CD4-positive, CD25-positive, alpha-beta regulatory T cell (primary cell): Measurements from ENCODE around the gene IPO13. TPM values are rescaled to one million over a fixed set of nuclear protein-coding genes. Genes with fewer than 3 reads are reported as not detected.

Experiments
- ATAC-seq, 2 donors: fragments of 150-1000 bp; cut with Tn5 transposase; one replicate each; pipeline ENCODE4 v1.10.0; 2021; ENCODE audit warnings: low read depth in 2 of 2, moderate number of reproducible peaks in 2 of 2, moderate library complexity in 1 of 2
- DNase-seq, 3 donors: peaks; one replicate each; pipeline versions ENCODE4 v3.0.0 to v3.0.0-alpha.2; 2012 to 2022; ENCODE audit warnings: mixed read lengths in 1 of 3
- H3K27ac ChIP-seq: one replicate; pipeline ENCODE4 v1.7.0; 2013; ENCODE audit warnings: mild to moderate bottlenecking, low read length; ENCODE audit not compliant: insufficient read depth, poor library complexity, severe bottlenecking
- H3K27me3 ChIP-seq: one replicate; pipeline ENCODE4 v1.7.0; 2013; ENCODE audit warnings: low read length; ENCODE audit not compliant: control insufficient read depth, insufficient read depth
- H3K36me3 ChIP-seq: one replicate; pipeline ENCODE4 v1.7.0; 2013; ENCODE audit warnings: mild to moderate bottlenecking, low read length, moderate library complexity; ENCODE audit not compliant: control insufficient read depth, insufficient read depth
- H3K4me1 ChIP-seq: 2 replicates; pipeline ENCODE4 v1.7.0; 2013; ENCODE audit warnings: mild to moderate bottlenecking, low read length; ENCODE audit not compliant: insufficient read depth, control insufficient read depth, poor library complexity, severe bottlenecking
- H3K4me3 ChIP-seq: one replicate; pipeline ENCODE4 v1.7.0; 2013; ENCODE audit warnings: low read depth, mild to moderate bottlenecking, low read length, moderate library complexity
- H3K9me3 ChIP-seq, 2 experiments: 1 replicate in 1 of 2; 2 replicates in 1 of 2; pipeline ENCODE4 v1.7.0; 2013; ENCODE audit warnings: low read length in 2 of 2, mild to moderate bottlenecking in 1 of 2, moderate library complexity in 1 of 2; ENCODE audit not compliant: control insufficient read depth in 2 of 2
- H3K27ac Mint-ChIP-seq, 3 donors: one replicate each; pipeline ENCODE4 v1.8.0; 2020 to 2022; ENCODE audit warnings: mild to moderate bottlenecking in 3 of 3, mixed read lengths in 3 of 3, moderate library complexity in 2 of 3
- H3K27me3 Mint-ChIP-seq: one replicate; pipeline ENCODE4 v1.8.0; 2022; ENCODE audit warnings: mild to moderate bottlenecking, mixed read lengths
- H3K36me3 Mint-ChIP-seq: one replicate; pipeline ENCODE4 v1.8.0; 2020; ENCODE audit warnings: mixed read lengths
- H3K4me1 Mint-ChIP-seq, 4 donors: one replicate each; pipeline ENCODE4 v1.8.0; 2020 to 2022; ENCODE audit warnings: mixed read lengths in 4 of 4, mild to moderate bottlenecking in 1 of 4
- H3K4me3 Mint-ChIP-seq, 4 donors: one replicate each; pipeline ENCODE4 v1.8.0; 2020 to 2022; ENCODE audit warnings: mild to moderate bottlenecking in 4 of 4, mixed read lengths in 4 of 4, moderate library complexity in 3 of 4
- H3K9me3 Mint-ChIP-seq, 7 donors: one replicate each; pipeline ENCODE4 v1.8.0; 2020 to 2022; ENCODE audit warnings: mixed read lengths in 7 of 7, mild to moderate bottlenecking in 3 of 7, moderate library complexity in 2 of 7
- polyA plus RNA-seq, 4 donors: library from polyadenylated mRNA; unstranded; fragments of 300-500 nt; fragmentation: Illumina TruSeq; gene quantifications; one replicate each; pipeline ENCODE4 v1.2.3, GENCODE V29; 2021
- total RNA-seq: library from RNA; stranded (reverse); gene quantifications from one replicate; pipeline ENCODE4 v1.2.3, GENCODE V29; 2022

IPO13 gene
- total and polyA plus RNA-seq, 5 donors from 2014 or later: 9.4 to 12.6 (median 10.7) TPM

DNA sequence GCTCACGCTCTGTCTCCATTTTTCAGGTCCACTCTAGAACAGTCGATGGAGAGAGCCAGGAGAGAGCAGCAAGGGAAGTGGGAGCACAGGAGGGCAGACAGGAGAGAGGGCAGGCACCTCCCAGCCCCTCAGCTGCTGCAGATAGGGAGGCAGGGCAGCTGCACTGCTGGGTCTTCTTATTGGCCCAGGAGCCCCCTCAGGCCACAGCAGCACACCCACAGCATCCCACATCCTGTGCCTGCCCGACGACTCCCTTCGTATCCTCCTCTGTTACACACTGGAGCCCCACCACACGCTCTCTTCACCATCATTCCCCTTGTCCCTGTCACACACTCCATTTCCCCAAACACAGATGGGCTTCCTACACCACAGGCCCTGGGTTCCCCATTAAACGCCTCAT, 26.8 kb upstream of the IPO13 start:
- Mint-ChIP-seq H3K27ac (no peak overlapping the region), H3K36me3 (peaks cover 16% of the 10 kb centered on the region), H3K9me3 (no peaks in the 10 kb centered on the region), H3K27me3 (no peaks in the 10 kb centered on the region), H3K4me1 (no peaks in the 10 kb centered on the region), H3K4me3 (no peak overlapping the region)
- Histone ChIP-seq H3K27me3 (no peaks in the 10 kb centered on the region), H3K4me1 (no peaks in the 10 kb centered on the region), H3K4me3 (no peak overlapping the region), H3K27ac (no peak overlapping the region), H3K9me3 (no peaks in the 10 kb centered on the region), H3K36me3 (no peaks in the 10 kb centered on the region)
- no peak for DNase-seq
- no peak for ATAC-seq

DNA sequence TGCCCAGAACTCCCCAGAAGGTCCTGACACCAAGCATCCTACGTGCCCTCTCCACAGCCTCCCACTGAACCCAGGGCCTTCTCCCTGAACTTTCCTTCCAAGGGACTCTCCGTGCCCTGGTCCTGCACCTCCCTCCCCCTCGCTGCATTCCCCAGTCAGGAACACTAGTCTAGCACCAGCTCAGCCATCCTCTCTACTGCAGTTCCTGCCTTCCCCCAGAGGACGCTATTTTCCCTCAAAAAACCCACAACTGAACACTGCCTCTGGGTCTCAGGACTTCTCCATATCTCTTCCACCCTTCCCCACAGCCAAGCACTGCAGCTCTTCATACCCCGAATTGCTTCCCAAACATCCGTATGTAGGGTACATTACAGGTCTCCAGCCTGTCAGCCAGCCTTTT, 25.7 kb upstream of the IPO13 start:
- H3K27me3 Mint-ChIP-seq: no peaks in the 10 kb centered on the region
- no peak overlapping the region for H3K4me3 ChIP-seq
- H3K4me1 ChIP-seq: no peaks in the 10 kb centered on the region
- peaks cover 24% of the 10 kb centered on the region for H3K36me3 Mint-ChIP-seq
- no peak overlapping the region for H3K4me3 Mint-ChIP-seq
- peaks cover 3% of the 10 kb centered on the region for H3K36me3 ChIP-seq
- no peaks in the 10 kb centered on the region for H3K9me3 ChIP-seq
- no peak overlapping the region for H3K27ac ChIP-seq
- H3K27me3 ChIP-seq: no peaks in the 10 kb centered on the region
- no peaks in the 10 kb centered on the region for H3K9me3 Mint-ChIP-seq
- ATAC-seq (no peak), DNase-seq (no peak)
- peak overlapping the region in 1 of 3 donors; percentile 9 for H3K27ac Mint-ChIP-seq
- no peaks in the 10 kb centered on the region for H3K4me1 Mint-ChIP-seq

DNA sequence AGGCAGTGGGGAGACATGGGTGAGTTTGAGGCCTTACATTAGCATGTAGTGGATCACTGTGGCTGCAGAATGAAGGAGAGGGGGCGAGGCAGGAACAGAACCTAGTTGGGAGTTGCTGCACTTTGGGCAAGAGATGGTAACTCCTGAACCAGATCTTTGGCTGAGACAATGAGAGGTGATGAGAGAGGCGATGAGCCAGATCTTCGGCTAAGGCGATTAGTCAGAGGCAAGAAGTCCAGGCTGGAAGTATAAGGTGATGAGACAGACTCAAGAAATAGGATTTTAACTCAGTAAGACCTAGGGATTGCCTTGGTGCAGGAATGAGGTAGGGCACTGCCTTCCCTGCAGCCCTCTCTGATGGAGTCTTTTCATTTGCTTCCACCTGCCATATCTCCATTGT, 22.2 kb upstream of the IPO13 start:
- Histone ChIP-seq H3K36me3 (peaks cover 3% of the 10 kb centered on the region), H3K4me3 (no peak overlapping the region), H3K9me3 (no peaks in the 10 kb centered on the region), H3K27me3 (no peaks in the 10 kb centered on the region), H3K27ac (no peak overlapping the region), H3K4me1 (no peaks in the 10 kb centered on the region)
- Mint-ChIP-seq H3K36me3 (peaks cover 21% of the 10 kb centered on the region), H3K27ac (no peak overlapping the region), H3K4me3 (no peak overlapping the region), H3K9me3 (no peaks in the 10 kb centered on the region), H3K27me3 (no peaks in the 10 kb centered on the region), H3K4me1 (no peaks in the 10 kb centered on the region)
- no peak for ATAC-seq
- no peak for DNase-seq

DNA sequence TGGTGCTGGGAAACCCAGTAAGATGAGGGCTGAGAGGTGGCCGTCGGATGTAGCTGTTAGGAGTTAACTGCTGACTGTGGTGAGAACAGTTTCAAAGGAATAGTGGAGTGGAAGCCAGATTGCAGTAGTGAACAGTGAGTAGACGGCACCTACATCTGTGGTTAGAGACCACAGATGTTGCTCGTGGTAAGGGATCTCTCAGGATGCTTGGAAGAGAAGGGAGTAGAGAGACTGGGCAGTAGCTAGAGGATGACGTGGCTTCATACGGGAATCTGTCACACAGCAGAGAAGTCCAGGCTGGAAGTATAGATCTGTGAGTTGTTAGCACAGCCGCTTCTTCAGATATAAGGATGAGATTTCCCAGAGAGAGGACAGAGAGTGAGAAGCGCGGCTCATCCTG, 20.9 kb upstream of the IPO13 start:
- Mint-ChIP-seq H3K4me3 (no peak overlapping the region), H3K4me1 (no peaks in the 10 kb centered on the region)
- H3K4me1 ChIP-seq: no peaks in the 10 kb centered on the region

DNA sequence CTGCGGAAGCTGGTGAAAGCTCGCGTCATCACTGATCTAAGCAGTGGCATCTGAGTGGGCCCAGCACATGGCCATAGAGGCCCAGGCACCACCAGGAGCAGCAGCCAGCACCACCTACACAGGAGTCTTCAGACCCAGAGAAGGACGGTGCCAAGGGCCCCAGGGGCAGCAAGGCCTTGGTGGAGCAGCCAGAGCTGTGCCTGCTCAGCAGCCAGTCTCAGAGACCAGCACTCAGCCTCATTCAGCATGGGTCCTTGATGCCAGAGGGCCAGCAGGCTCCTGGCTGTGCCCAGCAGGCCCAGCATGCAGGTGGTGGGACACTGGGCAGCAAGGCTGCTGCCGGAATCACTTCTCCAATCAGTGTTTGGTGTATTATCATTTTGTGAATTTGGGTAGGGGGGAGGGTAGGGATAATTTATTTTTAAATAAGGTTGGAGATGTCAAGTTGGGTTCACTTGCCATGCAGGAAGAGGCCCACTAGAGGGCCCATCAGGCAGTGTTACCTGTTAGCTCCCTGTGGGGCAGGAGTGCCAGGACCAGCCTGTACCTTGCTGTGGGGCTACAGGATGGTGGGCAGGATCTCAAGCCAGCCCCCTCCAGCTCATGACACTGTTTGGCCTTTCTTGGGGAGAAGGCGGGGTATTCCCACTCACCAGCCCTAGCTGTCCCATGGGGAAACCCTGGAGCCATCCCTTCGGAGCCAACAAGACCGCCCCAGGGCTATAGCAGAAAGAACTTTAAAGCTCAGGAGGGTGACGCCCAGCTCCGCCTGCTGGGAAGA, 16.4 kb upstream of the IPO13 start:
- H3K4me1 Mint-ChIP-seq: peaks cover 0 to 23% (median 8%) of the 10 kb centered on the region in 4 donors
- no peaks in the 10 kb centered on the region for H3K9me3 ChIP-seq
- no peak overlapping the region for H3K27ac ChIP-seq
- peak overlapping the region in 1 of 4 donors; percentile 58 for H3K4me3 Mint-ChIP-seq
- ATAC-seq (peak in 1 of 2 donors; percentile 32), DNase-seq (peak in 1 of 3 donors; percentile 37)
- peaks cover 8% of the 10 kb centered on the region for H3K36me3 Mint-ChIP-seq
- no peak overlapping the region for H3K27ac Mint-ChIP-seq
- H3K27me3 Mint-ChIP-seq: peaks cover 26% of the 10 kb centered on the region
- H3K4me1 ChIP-seq: peaks cover 12% of the 10 kb centered on the region
- H3K9me3 Mint-ChIP-seq: no peaks in the 10 kb centered on the region
- H3K36me3 ChIP-seq: peaks cover 3% of the 10 kb centered on the region
- peaks cover 10% of the 10 kb centered on the region for H3K27me3 ChIP-seq
- no peak overlapping the region for H3K4me3 ChIP-seq

More for the DNA sequence above, 20.9 kb upstream of the IPO13 start:
- Mint-ChIP-seq H3K27ac (no peak overlapping the region), H3K27me3 (no peaks in the 10 kb centered on the region), H3K9me3 (no peaks in the 10 kb centered on the region), H3K36me3 (peaks cover 21% of the 10 kb centered on the region)
- DNase-seq (no peak), ATAC-seq (no peak)
- H3K4me3 ChIP-seq: no peak overlapping the region
- no peaks in the 10 kb centered on the region for H3K27me3 ChIP-seq
- H3K27ac ChIP-seq: no peak overlapping the region
- no peaks in the 10 kb centered on the region for H3K9me3 ChIP-seq
- peaks cover 3% of the 10 kb centered on the region for H3K36me3 ChIP-seq

DNA sequence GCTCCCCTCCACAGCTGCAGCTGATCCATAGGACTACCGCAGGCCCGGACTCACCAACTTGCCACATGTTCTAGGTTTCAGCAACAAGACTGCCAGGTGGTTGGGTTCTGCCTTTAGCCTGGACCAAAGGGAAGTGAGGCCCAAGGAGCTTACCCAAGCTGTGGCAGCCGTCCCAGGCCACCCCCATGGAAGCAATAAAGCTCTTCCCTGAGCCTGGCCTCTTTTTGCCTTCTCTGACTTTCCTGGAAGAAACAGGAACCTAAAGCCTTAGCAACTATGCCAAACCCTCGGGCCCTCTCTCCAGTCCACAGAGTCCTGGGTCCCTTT, 15.8 kb upstream of the IPO13 start:
- no peaks in the 10 kb centered on the region for H3K9me3 ChIP-seq
- H3K36me3 ChIP-seq: peaks cover 1% of the 10 kb centered on the region
- DNase-seq: no peak
- H3K4me1 ChIP-seq: peaks cover 16% of the 10 kb centered on the region
- Mint-ChIP-seq H3K4me3 (no peak overlapping the region), H3K27ac (no peak overlapping the region), H3K27me3 (peaks cover 30% of the 10 kb centered on the region), H3K36me3 (peaks cover 2% of the 10 kb centered on the region), H3K4me1 (peaks cover 0 to 28% (median 10%) of the 10 kb centered on the region in 4 donors), H3K9me3 (no peaks in the 10 kb centered on the region)
- H3K27me3 ChIP-seq: peaks cover 10% of the 10 kb centered on the region
- ATAC-seq: no peak
- H3K27ac ChIP-seq: no peak overlapping the region
- no peak overlapping the region for H3K4me3 ChIP-seq

DNA sequence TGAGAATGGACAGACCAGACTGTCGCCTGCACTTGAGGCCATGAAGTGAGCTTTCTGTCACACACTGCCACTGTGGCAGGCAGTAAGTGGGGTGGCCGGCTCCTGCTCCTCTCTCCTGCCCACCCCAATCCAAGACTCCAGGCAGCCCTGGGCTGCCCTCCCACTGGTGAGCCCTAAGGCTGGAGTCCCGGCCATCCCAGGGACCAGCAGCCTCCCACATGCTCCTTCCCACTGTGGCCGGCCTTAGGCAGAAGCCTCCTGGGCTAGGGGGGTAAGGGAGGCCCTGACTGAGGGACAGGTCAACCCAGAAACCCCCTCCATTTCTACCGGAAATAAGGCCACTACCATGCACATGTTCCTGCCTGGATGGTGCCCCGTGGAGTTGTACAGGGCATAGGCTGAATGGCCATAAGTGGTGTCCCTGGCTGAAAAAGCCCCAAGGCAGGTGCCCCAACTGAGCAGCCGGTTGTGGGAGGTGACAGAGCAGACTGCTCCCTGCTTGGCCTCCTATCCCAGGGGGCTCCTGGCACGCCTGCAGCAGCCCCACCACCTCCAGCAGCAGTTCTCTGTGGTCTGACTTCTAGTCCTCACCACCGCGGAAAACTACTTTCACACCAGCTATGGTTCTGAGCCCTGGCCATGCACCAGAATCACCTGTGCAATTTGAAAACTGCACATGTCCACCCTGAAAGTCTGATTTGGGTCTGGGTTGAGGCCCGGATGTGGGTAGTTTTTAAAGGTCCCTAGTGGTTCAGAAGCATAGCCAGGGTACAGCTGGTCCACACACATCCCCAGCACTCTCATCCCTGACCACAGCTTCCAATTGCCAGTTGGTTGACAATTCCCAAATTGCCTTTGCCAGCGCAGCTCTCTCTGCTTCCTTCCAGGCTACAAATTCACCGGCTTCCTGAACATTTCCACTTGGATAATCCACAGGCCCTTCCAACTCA, 14.8 kb upstream of the IPO13 start:
- H3K36me3 ChIP-seq: no peaks in the 10 kb centered on the region
- Mint-ChIP-seq H3K27ac (no peak overlapping the region), H3K4me3 (no peak overlapping the region), H3K36me3 (no peaks in the 10 kb centered on the region), H3K27me3 (peaks cover 34% of the 10 kb centered on the region), H3K9me3 (no peaks in the 10 kb centered on the region), H3K4me1 (peaks cover 0 to 28% (median 11%) of the 10 kb centered on the region in 4 donors)
- H3K27me3 ChIP-seq: peaks cover 10% of the 10 kb centered on the region
- no peak overlapping the region for H3K27ac ChIP-seq
- H3K4me1 ChIP-seq: peaks cover 22% of the 10 kb centered on the region
- H3K4me3 ChIP-seq: no peak overlapping the region
- ATAC-seq (no peak), DNase-seq (no peak)
- no peaks in the 10 kb centered on the region for H3K9me3 ChIP-seq
